ENCODE data around the gene RFNG. TPM values are rescaled to one million over a fixed set of nuclear protein-coding genes. Genes with fewer than 3 reads are reported as not detected.

Gene RFNG
- total and polyA plus RNA-seq, 2 of the 13 experiments (the other 11 are each of a cell fraction or from before 2014, with no cell fraction given), result 61.4 to 64.0 TPM

- TF ChIP-seq ZNF142 (CRISPR knock-in tag; IDR thresholded peaks at IDR 0.05) (0 out of 2 replicates have a peak, but pooled peaks have one; percentile 69), ZNF616 (CRISPR knock-in tag; IDR thresholded peaks at IDR 0.05; ENCODE audit: low read depth) (no peak), TOE1 (CRISPR knock-in tag; IDR thresholded peaks at IDR 0.05) (no peak), PTBP1 (IDR thresholded peaks at IDR 0.05; ENCODE audit: low read depth, low read length, poor library complexity, severe bottlenecking) (no peak), HDAC2 (CRISPR knock-in tag; IDR thresholded peaks at IDR 0.05) (no peak), THAP7 (CRISPR knock-in tag; IDR thresholded peaks at IDR 0.05) (peak; percentile 30; the same call in 1 of the 2 replicates), PRDM10 (CRISPR knock-in tag; IDR thresholded peaks at IDR 0.05; ENCODE audit: low read depth) (peak; percentile 64; the same call in 1 of the 2 replicates), PAX8 (CRISPR knock-in tag; IDR thresholded peaks at IDR 0.05; ENCODE audit: borderline replicate concordance) (no peak), ZNF740 (CRISPR knock-in tag; IDR thresholded peaks at IDR 0.05) (peak; percentile 19; the same call in 1 of the 2 replicates), ZNF251 (CRISPR knock-in tag; IDR thresholded peaks at IDR 0.05) (no peak), ZFAT (CRISPR knock-in tag; conservative IDR thresholded peaks at IDR 0.05) (no peak), ESRRA (CRISPR knock-in tag; IDR thresholded peaks at IDR 0.05; ENCODE audit: low read depth) (no peak), ZSCAN9 (CRISPR knock-in tag; IDR thresholded peaks at IDR 0.05; ENCODE audit: borderline replicate concordance) (no peak), MBD4 (IDR thresholded peaks at IDR 0.05; ENCODE audit: borderline replicate concordance, low read length) (no peak), ZFY (CRISPR knock-in tag; IDR thresholded peaks at IDR 0.05) (peak; percentile 56; the same call in 1 of the 2 replicates), HOXA3 (CRISPR knock-in tag; IDR thresholded peaks at IDR 0.05) (peak; percentile 73; the same call in 1 of the 2 replicates), ASH2L (IDR thresholded peaks at IDR 0.05; ENCODE audit: insufficient read length, low read depth, low read length) (peak; percentile 61), HOXA9 (CRISPR knock-in tag; IDR thresholded peaks at IDR 0.05; ENCODE audit: borderline replicate concordance) (0 out of 2 replicates have a peak, but pooled peaks have one; percentile 55), RNF2 (conservative IDR thresholded peaks at IDR 0.05; ENCODE audit: low read depth) (no peak)
Measured at GRCh38 chr17:82015311-82015971, 36.2 kb downstream of the RFNG start (continued).
